Measurements from ENCODE around the gene TAGLN2. TPM values are rescaled to one million over a fixed set of nuclear protein-coding genes. Genes with fewer than 3 reads are reported as not detected.
A peak's percentile ranks its signal among the peaks of the same experiment; 100 is the strongest.

The TAGLN2 gene
- total RNA-seq, 1 donor from 2014 or later, result 3.9 TPM

DNA sequence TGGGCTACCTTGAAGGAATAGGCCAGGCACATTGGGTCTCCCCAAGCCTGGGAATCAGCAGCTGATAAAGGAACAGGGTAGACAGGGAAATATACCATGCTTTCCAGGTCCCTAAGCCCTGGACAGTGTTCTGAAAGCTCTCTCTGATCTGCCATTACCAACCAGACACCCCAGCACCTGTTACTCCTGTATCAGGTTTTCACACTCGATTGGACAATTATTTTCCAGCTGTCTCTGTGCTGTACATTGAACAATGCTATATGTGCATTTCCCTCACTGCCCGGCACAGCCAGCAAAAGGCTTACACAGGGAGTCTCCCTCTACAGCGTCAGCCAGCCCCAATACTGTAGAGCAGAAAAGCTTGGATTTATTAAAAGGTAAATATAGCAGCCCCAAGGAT lies 30.0 kb downstream of the TAGLN2 start:
- Histone ChIP-seq H3K9ac (no peak overlapping the region), H3K4me2 (no peak overlapping the region), H3K79me2 (ENCODE audit: low read depth) (no peaks in the 10 kb centered on the region), H4K20me1 (ENCODE audit: low read depth) (no peaks in the 10 kb centered on the region), H3K9me3 (ENCODE audit: low read depth) (no peaks in the 10 kb centered on the region), H3K27ac (no peak overlapping the region), H3K36me3 (no peaks in the 10 kb centered on the region), H2AFZ (replicated peaks) (no peak overlapping the region), H3K4me1 (peaks cover 5% of the 10 kb centered on the region), H3F3A (ENCODE audit: low read depth) (peaks cover 4% of the 10 kb centered on the region), H3K27me3 (peaks cover 5% of the 10 kb centered on the region), H3K4me3 (no peak overlapping the region)
- TF ChIP-seq EZH2phosphoT487 (IDR thresholded peaks at IDR 0.05) (no peak), EZH2 (IDR thresholded peaks at IDR 0.05) (no peak)
- TF ChIP-seq, protein P1, sequence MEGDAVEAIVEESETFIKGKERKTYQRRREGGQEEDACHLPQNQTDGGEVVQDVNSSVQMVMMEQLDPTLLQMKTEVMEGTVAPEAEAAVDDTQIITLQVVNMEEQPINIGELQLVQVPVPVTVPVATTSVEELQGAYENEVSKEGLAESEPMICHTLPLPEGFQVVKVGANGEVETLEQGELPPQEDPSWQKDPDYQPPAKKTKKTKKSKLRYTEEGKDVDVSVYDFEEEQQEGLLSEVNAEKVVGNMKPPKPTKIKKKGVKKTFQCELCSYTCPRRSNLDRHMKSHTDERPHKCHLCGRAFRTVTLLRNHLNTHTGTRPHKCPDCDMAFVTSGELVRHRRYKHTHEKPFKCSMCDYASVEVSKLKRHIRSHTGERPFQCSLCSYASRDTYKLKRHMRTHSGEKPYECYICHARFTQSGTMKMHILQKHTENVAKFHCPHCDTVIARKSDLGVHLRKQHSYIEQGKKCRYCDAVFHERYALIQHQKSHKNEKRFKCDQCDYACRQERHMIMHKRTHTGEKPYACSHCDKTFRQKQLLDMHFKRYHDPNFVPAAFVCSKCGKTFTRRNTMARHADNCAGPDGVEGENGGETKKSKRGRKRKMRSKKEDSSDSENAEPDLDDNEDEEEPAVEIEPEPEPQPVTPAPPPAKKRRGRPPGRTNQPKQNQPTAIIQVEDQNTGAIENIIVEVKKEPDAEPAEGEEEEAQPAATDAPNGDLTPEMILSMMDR (IDR thresholded peaks at IDR 0.05), result no peak
- Mint-ChIP-seq H3K27ac (no peak overlapping the region), H3K4me1 (peaks cover 12% of the 10 kb centered on the region), H3K36me3 (no peaks in the 10 kb centered on the region), H3K4me3 (no peak overlapping the region), H3K27me3 (ENCODE audit: insufficient read depth, low read depth) (peaks cover 5% of the 10 kb centered on the region), H3K9me3 (no peaks in the 10 kb centered on the region)
- DNase-seq (ENCODE audit: low spot score), result no peak

DNA sequence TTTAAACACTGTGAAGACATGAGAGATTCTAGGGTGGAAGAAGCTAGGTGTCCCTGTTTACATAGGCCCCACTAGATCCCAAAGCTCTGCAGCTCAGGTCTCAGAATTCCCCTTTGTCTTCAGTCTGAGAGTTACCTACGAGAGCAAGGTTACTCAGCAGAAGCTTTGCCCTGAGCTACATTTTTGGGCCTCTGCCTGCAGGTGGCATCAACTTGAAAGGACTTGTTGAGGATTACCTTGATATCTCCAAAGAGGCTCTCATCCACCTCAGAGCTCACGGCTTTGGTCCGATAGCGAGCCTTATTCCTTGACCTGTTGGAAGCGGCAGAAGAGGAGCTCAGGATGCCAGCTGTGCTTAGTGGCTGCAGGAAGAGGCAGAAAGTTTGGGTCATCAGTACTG lies 32.4 kb downstream of the TAGLN2 start:
- no peaks in the 10 kb centered on the region for H3K9me3 Mint-ChIP-seq
- TF ChIP-seq EZH2 (IDR thresholded peaks at IDR 0.05) (no peak), EZH2phosphoT487 (IDR thresholded peaks at IDR 0.05) (no peak)
- TF ChIP-seq, protein P1 (IDR thresholded peaks at IDR 0.05), result no peak
- no peaks in the 10 kb centered on the region for H3K79me2 ChIP-seq (ENCODE audit: low read depth)
- no peak overlapping the region for H3K4me3 Mint-ChIP-seq
- no peak overlapping the region for H2AFZ ChIP-seq (replicated peaks)
- peaks cover 11% of the 10 kb centered on the region for H3F3A ChIP-seq (ENCODE audit: low read depth)
- no peaks in the 10 kb centered on the region for H3K9me3 ChIP-seq (ENCODE audit: low read depth)
- no peak overlapping the region for H3K9ac ChIP-seq
- H3K27ac ChIP-seq, result no peak overlapping the region
- peaks cover 2% of the 10 kb centered on the region for H3K27me3 Mint-ChIP-seq (ENCODE audit: insufficient read depth, low read depth)
- peaks cover 8% of the 10 kb centered on the region for H3K4me1 Mint-ChIP-seq
- H3K27ac Mint-ChIP-seq, result no peak overlapping the region
- H3K4me1 ChIP-seq, result no peaks in the 10 kb centered on the region
- H3K4me3 ChIP-seq, result no peak overlapping the region
- no peaks in the 10 kb centered on the region for H3K36me3 Mint-ChIP-seq
- H3K4me2 ChIP-seq, result no peak overlapping the region
- H3K27me3 ChIP-seq, result peaks cover 4% of the 10 kb centered on the region
- no peaks in the 10 kb centered on the region for H3K36me3 ChIP-seq
- no peaks in the 10 kb centered on the region for H4K20me1 ChIP-seq (ENCODE audit: low read depth)
- no peak for DNase-seq (ENCODE audit: low spot score)

DNA sequence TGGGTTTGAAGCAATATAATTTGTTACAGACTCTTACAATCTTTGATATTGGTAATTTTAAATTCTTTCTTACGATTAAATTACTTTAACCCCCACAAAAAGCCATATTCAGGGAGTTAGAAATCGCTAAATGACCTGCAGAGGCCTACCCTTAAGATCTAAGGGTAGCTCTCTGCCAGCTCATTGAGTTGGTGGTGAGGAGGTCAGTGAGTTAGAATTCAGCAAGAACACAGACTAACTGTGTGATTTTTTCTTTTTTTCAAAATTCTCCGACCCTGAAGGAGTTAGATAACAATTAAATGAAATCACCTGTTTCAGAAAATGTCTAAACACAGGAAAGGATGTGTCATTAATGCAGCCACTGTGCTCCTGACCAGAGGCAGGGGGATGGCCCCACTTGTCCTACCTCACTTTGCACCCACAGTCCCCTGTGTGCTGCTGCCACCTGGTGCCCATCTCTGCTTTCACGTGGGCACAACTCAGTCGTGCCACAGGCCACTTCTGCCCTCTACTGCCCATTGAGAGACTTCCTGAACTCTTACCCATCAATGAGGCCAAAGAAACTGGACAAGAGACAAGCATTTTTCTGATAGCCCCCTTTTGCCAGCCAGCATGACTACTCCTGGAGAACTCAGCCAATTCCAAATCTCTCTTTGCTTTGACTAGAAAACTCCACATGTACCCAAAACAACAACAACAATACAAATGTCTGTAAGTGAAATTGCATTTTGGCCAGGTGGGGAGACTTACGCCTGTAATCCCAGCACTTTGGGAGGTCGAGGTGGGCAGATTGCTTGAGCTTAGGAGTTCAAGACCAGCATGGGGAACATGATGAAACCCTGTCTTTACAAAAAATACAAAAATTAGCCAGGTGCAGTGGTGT lies 33.8 kb downstream of the TAGLN2 start:
- Histone ChIP-seq H2AFZ (replicated peaks) (no peak overlapping the region), H3K27ac (no peak overlapping the region), H3K4me1 (no peaks in the 10 kb centered on the region), H3K4me3 (no peak overlapping the region), H3K4me2 (no peak overlapping the region), H3K9me3 (ENCODE audit: low read depth) (no peaks in the 10 kb centered on the region), H3K36me3 (no peaks in the 10 kb centered on the region), H3K9ac (no peak overlapping the region), H3K79me2 (ENCODE audit: low read depth) (no peaks in the 10 kb centered on the region), H3K27me3 (no peaks in the 10 kb centered on the region), H4K20me1 (ENCODE audit: low read depth) (no peaks in the 10 kb centered on the region), H3F3A (ENCODE audit: low read depth) (peaks cover 11% of the 10 kb centered on the region)
- Mint-ChIP-seq H3K4me3 (no peak overlapping the region), H3K36me3 (no peaks in the 10 kb centered on the region), H3K4me1 (peaks cover 8% of the 10 kb centered on the region), H3K27ac (no peak overlapping the region), H3K27me3 (ENCODE audit: insufficient read depth, low read depth) (no peaks in the 10 kb centered on the region), H3K9me3 (no peaks in the 10 kb centered on the region)
- DNase-seq (ENCODE audit: low spot score), result peak; percentile 88
- no peak for TF ChIP-seq EZH2 (IDR thresholded peaks at IDR 0.05)
- TF ChIP-seq, protein P1 (IDR thresholded peaks at IDR 0.05), result peak; percentile 96
